NCI-H510A treated with DMSO at 0.1 percent for 48 hours (cell line): ENCODE measurements around the gene TTN.
A peak's percentile ranks its signal among the peaks of the same experiment; 100 is the strongest.
"Not testable (repeated sequence)": the region's sequence is repeated elsewhere in the genome, so short reads cannot be mapped to it uniquely, and the experiment has no call there.

Experiments used
- DNase-seq: peaks from one replicate; lab custom pipeline; 2025; lab: John Stamatoyannopoulos, UW

Gene TTN

GRCh38 chr2:178529194-178529593 is 278.0 kb downstream of the TTN start:
- DNase-seq, result no peak

GRCh38 chr2:178528647-178529046 is 278.6 kb downstream of the TTN start:
- no peak for DNase-seq

GRCh38 chr2:178527592-178527991 is 279.6 kb downstream of the TTN start:
- DNase-seq, result no peak

GRCh38 chr2:178526256-178526655 is 281.0 kb downstream of the TTN start:
- no peak for DNase-seq

- not testable (repeated sequence) for DNase-seq
Measured at GRCh38 chr2:178525460-178525859, 281.8 kb downstream of the TTN start.

- not testable (repeated sequence) for DNase-seq
Measured at GRCh38 chr2:178525010-178525409, 282.2 kb downstream of the TTN start.

- DNase-seq, result no peak
Measured at GRCh38 chr2:178523596-178524134, 283.6 kb downstream of the TTN start.

GRCh38 chr2:178522950-178523595 is 284.1 kb downstream of the TTN start:
- peak; percentile 98 for DNase-seq

GRCh38 chr2:178521304-178522150 is 285.7 kb downstream of the TTN start:
- no peak for DNase-seq

- no peak for DNase-seq
Measured at GRCh38 chr2:178517496-178517895, 289.7 kb downstream of the TTN start.

- no peak for DNase-seq
Measured at GRCh38 chr2:178514664-178515063, 292.6 kb downstream of the TTN start.

GRCh38 chr2:178513876-178514275 is 293.3 kb downstream of the TTN start:
- no peak for DNase-seq

- DNase-seq, result no peak
Measured at GRCh38 chr2:178512484-178512883, 294.7 kb downstream of the TTN start.

- no peak for DNase-seq
Measured at GRCh38 chr2:178510384-178510783, 296.8 kb downstream of the TTN start.

- DNase-seq, result no peak
Measured at GRCh38 chr2:178508646-178509045, 298.6 kb downstream of the TTN start.

GRCh38 chr2:178506949-178507348 is 300.3 kb downstream of the TTN start:
- DNase-seq, result no peak

- DNase-seq, result no peak
Measured at GRCh38 chr2:178506524-178506923, 300.7 kb downstream of the TTN start.

GRCh38 chr2:178506101-178506500 is 301.1 kb downstream of the TTN start:
- DNase-seq, result no peak

GRCh38 chr2:178502751-178503150 is 304.5 kb downstream of the TTN start:
- no peak for DNase-seq

- no peak for DNase-seq
Measured at GRCh38 chr2:178499640-178500039, 307.6 kb downstream of the TTN start.

- no peak for DNase-seq
Measured at GRCh38 chr2:178498137-178498536, 309.1 kb downstream of the TTN start.

- no peak for DNase-seq
Measured at GRCh38 chr2:178496049-178496448, 311.2 kb downstream of the TTN start.

- no peak for DNase-seq
Measured at GRCh38 chr2:178491612-178492011, 315.6 kb downstream of the TTN start.
